HFFc6 (cell line): Measurements from ENCODE around the gene SHROOM2. TPM values are rescaled to one million over a fixed set of nuclear protein-coding genes. Genes with fewer than 3 reads are reported as not detected.

Experiments
- DNase-seq: peaks from one replicate; pipeline ENCODE4 v3.0.0-alpha.2; 2018
- H3K27ac Mint-ChIP-seq: 2 replicates; pipeline ENCODE4 v1.8.0; 2020; ENCODE audit warnings: mild to moderate bottlenecking, mixed read lengths
- H3K27me3 Mint-ChIP-seq: 2 replicates; pipeline ENCODE4 v1.8.0; 2021; ENCODE audit warnings: mild to moderate bottlenecking, moderate library complexity, mixed read lengths; ENCODE audit not compliant: insufficient read depth
- H3K36me3 Mint-ChIP-seq: 2 replicates; pipeline ENCODE4 v1.8.0; 2021; ENCODE audit warnings: low read depth, mixed read lengths
- H3K4me1 Mint-ChIP-seq: 2 replicates; pipeline ENCODE4 v1.8.0; 2020; ENCODE audit warnings: low read depth, mixed read lengths
- H3K4me3 Mint-ChIP-seq: 2 replicates; pipeline ENCODE4 v1.8.0; 2020; ENCODE audit warnings: mild to moderate bottlenecking, moderate library complexity, mixed read lengths
- H3K9me3 Mint-ChIP-seq: 2 replicates; pipeline ENCODE4 v1.8.0; 2020; ENCODE audit warnings: mild to moderate bottlenecking, mixed read lengths
- CTCF ChIP-seq: fragments of 200-600 bp; sonication (generic); IDR thresholded peaks from 2 replicates; pipeline ENCODE4 v1.5.0; 2021; ENCODE audit warnings: antibody characterized with exemption, mild to moderate bottlenecking
- total RNA-seq, 6 experiments: library from RNA; stranded (reverse); fragmentation: NEBNext Ultra II Directional; extraction: Animal tissue kit (Norgen Biotek cat#: 25700); gene quantifications; 2 replicates in 1 of 6; 3 replicates in 5 of 6; pipeline ENCODE4 v1.2.3, GENCODE V29; 2021

Gene SHROOM2
- total RNA-seq, 6 experiments from 2014 or later = 1.6 to 3.5 (median 2.9) TPM

GRCh38 chrX:9903146-9903545, 116.9 kb downstream of the SHROOM2 start:
- Mint-ChIP-seq H3K27ac (peak overlapping the region; percentile 17; the same call in 1 of the 2 replicates), H3K36me3 (no peaks in the 10 kb centered on the region), H3K4me3 (no peak overlapping the region), H3K9me3 (no peaks in the 10 kb centered on the region), H3K4me1 (peaks cover 69% of the 10 kb centered on the region), H3K27me3 (peaks cover 3% of the 10 kb centered on the region)
- TF ChIP-seq CTCF = no peak
- no peak for DNase-seq

GRCh38 chrX:9905288-9905687, 119.1 kb downstream of the SHROOM2 start:
- Mint-ChIP-seq H3K36me3 (no peaks in the 10 kb centered on the region), H3K9me3 (no peaks in the 10 kb centered on the region), H3K27me3 (peaks cover 1% of the 10 kb centered on the region; the same call in 1 of the 2 replicates), H3K4me1 (peaks cover 57% of the 10 kb centered on the region), H3K27ac (peak overlapping the region; percentile 71; the same call in 1 of the 2 replicates), H3K4me3 (no peak overlapping the region; the same call in 1 of the 2 replicates)
- DNase-seq = no peak
- TF ChIP-seq CTCF = no peak

- Mint-ChIP-seq H3K27me3 (peaks cover 1% of the 10 kb centered on the region; the same call in 1 of the 2 replicates), H3K9me3 (no peaks in the 10 kb centered on the region), H3K4me3 (no peak overlapping the region; the same call in 1 of the 2 replicates), H3K36me3 (no peaks in the 10 kb centered on the region), H3K27ac (no peak overlapping the region; the same call in 1 of the 2 replicates), H3K4me1 (peaks cover 53% of the 10 kb centered on the region)
- TF ChIP-seq CTCF = no peak
- DNase-seq = no peak
Observed at GRCh38 chrX:9905721-9906120, 119.5 kb downstream of the SHROOM2 start.

- Mint-ChIP-seq H3K4me1 (peaks cover 65% of the 10 kb centered on the region), H3K27ac (no peak overlapping the region), H3K27me3 (peaks cover under 1% of the 10 kb centered on the region; the same call in 1 of the 2 replicates), H3K36me3 (no peaks in the 10 kb centered on the region), H3K4me3 (no peak overlapping the region), H3K9me3 (no peaks in the 10 kb centered on the region)
- no peak for TF ChIP-seq CTCF
- DNase-seq = no peak
Observed at GRCh38 chrX:9906919-9907318, 120.7 kb downstream of the SHROOM2 start.

- Mint-ChIP-seq H3K27me3 (no peaks in the 10 kb centered on the region), H3K4me1 (peaks cover 65% of the 10 kb centered on the region), H3K27ac (peak overlapping the region; percentile 87), H3K9me3 (no peaks in the 10 kb centered on the region), H3K4me3 (peak overlapping the region; percentile 57; the same call in 1 of the 2 replicates), H3K36me3 (no peaks in the 10 kb centered on the region)
- no peak for TF ChIP-seq CTCF
- peak; percentile 70 for DNase-seq
Observed at GRCh38 chrX:9907645-9908387, 121.6 kb downstream of the SHROOM2 start.
